Upper lobe of left lung (tissue), 6 donors: ENCODE measurements around the gene GAL3ST2. TPM values are rescaled to one million over a fixed set of nuclear protein-coding genes. Genes with fewer than 3 reads are reported as not detected.
"Not testable (repeated sequence)": the region's sequence is repeated elsewhere in the genome, so short reads cannot be mapped to it uniquely, and the experiment has no call there.

ENCODE experiments used
- ATAC-seq, 2 donors: fragments of 200-7000 bp; cut with Tn5 transposase; one replicate each; pipeline ENCODE4 v1.9.1; 2022; ENCODE audit warnings: mild to moderate bottlenecking in 2 of 2, moderate library complexity in 2 of 2; ENCODE audit not compliant: low FRiP score in 2 of 2
- DNase-seq, 2 donors: peaks; one replicate each; pipeline ENCODE4 v3.0.0-alpha.2; 2019 to 2020
- H3K27ac ChIP-seq, 4 donors: fragments of 200-600 bp; sonication (generic); one replicate each; pipeline ENCODE4 v1.5.1; 2016 to 2019
- H3K27me3 ChIP-seq, 4 donors: fragments of 200-600 bp; sonication (generic); one replicate each; pipeline ENCODE4 v1.5.1; 2017 to 2019
- H3K36me3 ChIP-seq, 4 donors: fragments of 200-600 bp; sonication (generic); one replicate each; pipeline ENCODE4 v1.5.1; 2016 to 2019
- H3K4me1 ChIP-seq, 4 donors: fragments of 200-600 bp; sonication (generic); one replicate each; pipeline ENCODE4 v1.5.1; 2018 to 2019
- H3K4me3 ChIP-seq, 4 donors: fragments of 200-600 bp; sonication (generic); one replicate each; pipeline ENCODE4 v1.5.1; 2017 to 2019; ENCODE audit warnings: mild to moderate bottlenecking in 2 of 4, moderate library complexity in 1 of 4
- H3K9me3 ChIP-seq, 4 donors: fragments of 200-600 bp; sonication (generic); one replicate each; pipeline ENCODE4 v1.5.1; 2018 to 2019
- CTCF ChIP-seq, 6 experiments: fragments of 450-650 bp in 4 of 6; fragments of 200-600 bp in 2 of 6; sonication (generic) in 2 of 6; IDR thresholded peaks; one replicate each; pipeline ENCODE4 v1.5.1; 2016 to 2019; ENCODE audit warnings: antibody characterized with exemption in 6 of 6
- EP300 ChIP-seq, 4 donors: sonication (generic); formaldehyde crosslinking; IDR thresholded peaks; one replicate each; pipeline ENCODE4 v1.5.1; 2017; ENCODE audit warnings: antibody characterized with exemption in 4 of 4, control low read depth in 2 of 4
- POLR2A ChIP-seq, 4 donors: fragments of 450-650 bp; IDR thresholded peaks; one replicate each; pipeline ENCODE4 v1.5.1; 2016 to 2017; ENCODE audit warnings: antibody characterized with exemption in 4 of 4, mild to moderate bottlenecking in 2 of 4
- POLR2AphosphoS5 ChIP-seq, 2 donors: sonication (generic); formaldehyde crosslinking; IDR thresholded peaks; one replicate each; pipeline ENCODE4 v1.5.1; 2017; ENCODE audit warnings: antibody characterized with exemption in 2 of 2
- WGBS, 2 donors: methylation state at CpG; one replicate each; pipeline ENCODE4 v1.1.5; 2017 to 2018; 5-methylcytosine and 5-hydroxymethylcytosine counted together
- total RNA-seq, 6 donors: library from RNA; depleted of rRNA in 4 of 6; stranded (reverse); fragments of >200 nt in 4 of 6; gene quantifications; one replicate each; pipeline versions ENCODE4 v1.1.0 to v1.2.1, GENCODE V29; 2016 to 2021
- donor health status: DM: no; HTN: no; CAD: no; lungs with moderate emphysema.
- donor health status: DM: no; HTN: yes; CAD: no; lungs with severe emphysema.

The GAL3ST2 gene
- total RNA-seq, 6 donors from 2014 or later = 0.59 to 2.1 (median 0.91) TPM; not detected in 3

GRCh38 chr2:241814643-241815476, 38.2 kb downstream of the GAL3ST2 start:
- peaks cover 0 to 15% (median 0%) of the 10 kb centered on the region in 4 donors for H3K4me1 ChIP-seq
- no peak for TF ChIP-seq CTCF (IDR thresholded peaks at IDR 0.05)
- no peak for TF ChIP-seq EP300 (IDR thresholded peaks at IDR 0.05)
- no peak for TF ChIP-seq POLR2A (IDR thresholded peaks at IDR 0.05)
- TF ChIP-seq POLR2AphosphoS5 (IDR thresholded peaks at IDR 0.05) = no peak
- WGBS, 2 donors = 83 to 90% methylated on average over 34 to 49 of the region's 52 CpGs
- ATAC-seq = peak in 1 of 2 donors; percentile 6
- no peak overlapping the region for H3K27ac ChIP-seq
- no peaks in the 10 kb centered on the region for H3K9me3 ChIP-seq
- H3K4me3 ChIP-seq = no peak overlapping the region
- DNase-seq = peak; percentile 17 to 77
- no peaks in the 10 kb centered on the region for H3K36me3 ChIP-seq
- H3K27me3 ChIP-seq = no peaks in the 10 kb centered on the region

DNA sequence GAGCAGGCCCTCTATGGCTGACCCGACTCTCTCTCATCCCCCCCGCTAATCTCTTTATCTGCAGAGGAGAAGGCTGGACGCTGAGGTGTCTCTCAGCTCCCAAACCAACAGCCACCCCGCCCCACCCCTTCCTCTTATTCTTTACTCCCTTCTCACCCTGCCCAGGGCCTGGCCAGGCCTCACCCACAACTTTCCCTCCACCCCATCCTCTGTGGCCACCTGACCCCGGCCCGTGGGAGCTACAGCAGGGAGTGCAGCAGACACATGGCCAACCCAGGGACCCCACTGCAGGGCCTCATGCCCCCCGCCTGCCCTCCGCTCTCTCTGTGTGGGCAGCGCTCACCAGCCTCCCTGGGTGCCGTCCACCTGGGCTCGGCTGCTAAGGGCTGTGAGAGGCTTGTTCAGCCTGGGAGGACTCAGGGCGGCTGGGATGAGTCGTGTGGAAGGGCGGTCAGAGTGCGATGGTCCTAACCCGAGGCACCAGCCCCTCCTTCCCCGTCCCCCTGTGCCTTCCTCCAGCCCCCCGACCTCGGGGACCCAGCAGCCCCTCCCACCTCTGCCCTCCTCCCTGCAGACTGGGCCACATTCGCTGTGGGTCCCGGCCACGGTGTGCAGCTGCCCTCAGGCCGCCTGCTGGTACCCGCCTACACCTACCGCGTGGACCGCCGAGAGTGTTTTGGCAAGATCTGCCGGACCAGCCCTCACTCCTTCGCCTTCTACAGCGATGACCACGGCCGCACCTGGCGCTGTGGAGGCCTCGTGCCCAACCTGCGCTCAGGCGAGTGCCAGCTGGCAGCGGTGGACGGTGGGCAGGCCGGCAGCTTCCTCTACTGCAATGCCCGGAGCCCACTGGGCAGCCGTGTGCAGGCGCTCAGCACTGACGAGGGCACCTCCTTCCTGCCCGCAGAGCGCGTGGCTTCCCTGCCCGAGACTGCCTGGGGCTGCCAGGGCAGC, 39.1 kb downstream of the GAL3ST2 start:
- 87 to 89% methylated on average over 33 to 44 of the region's 48 CpGs for WGBS, 2 donors
- Histone ChIP-seq H3K9me3 (no peaks in the 10 kb centered on the region), H3K36me3 (no peaks in the 10 kb centered on the region)

DNA sequence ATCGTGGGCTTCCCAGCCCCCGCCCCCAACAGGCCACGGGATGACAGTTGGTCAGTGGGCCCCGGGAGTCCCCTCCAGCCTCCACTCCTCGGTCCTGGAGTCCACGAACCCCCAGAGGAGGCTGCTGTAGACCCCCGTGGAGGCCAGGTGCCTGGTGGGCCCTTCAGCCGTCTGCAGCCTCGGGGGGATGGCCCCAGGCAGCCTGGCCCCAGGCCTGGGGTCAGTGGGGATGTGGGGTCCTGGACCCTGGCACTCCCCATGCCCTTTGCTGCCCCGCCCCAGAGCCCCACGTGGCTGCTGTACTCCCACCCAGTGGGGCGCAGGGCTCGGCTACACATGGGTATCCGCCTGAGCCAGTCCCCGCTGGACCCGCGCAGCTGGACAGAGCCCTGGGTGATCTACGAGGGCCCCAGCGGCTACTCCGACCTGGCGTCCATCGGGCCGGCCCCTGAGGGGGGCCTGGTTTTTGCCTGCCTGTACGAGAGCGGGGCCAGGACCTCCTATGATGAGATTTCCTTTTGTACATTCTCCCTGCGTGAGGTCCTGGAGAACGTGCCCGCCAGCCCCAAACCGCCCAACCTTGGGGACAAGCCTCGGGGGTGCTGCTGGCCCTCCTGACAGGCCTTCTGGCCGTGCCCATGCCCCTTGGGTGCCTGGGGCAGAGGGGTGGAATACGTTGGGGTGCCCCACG, 40.0 kb downstream of the GAL3ST2 start:
- H3K27me3 ChIP-seq = no peaks in the 10 kb centered on the region
- TF ChIP-seq POLR2AphosphoS5 (IDR thresholded peaks at IDR 0.05) (no peak), CTCF (IDR thresholded peaks at IDR 0.05) (no peak), POLR2A (IDR thresholded peaks at IDR 0.05) (no peak), EP300 (IDR thresholded peaks at IDR 0.05) (no peak)
- no peaks in the 10 kb centered on the region for H3K9me3 ChIP-seq
- ATAC-seq = no peak
- peaks cover 0 to 20% (median 1%) of the 10 kb centered on the region in 4 donors for H3K4me1 ChIP-seq
- no peaks in the 10 kb centered on the region for H3K36me3 ChIP-seq
- DNase-seq = peak in 1 of 2 donors; percentile 76
- no peak overlapping the region for H3K27ac ChIP-seq
- H3K4me3 ChIP-seq = no peak overlapping the region
- WGBS, 2 donors = 67 to 86% methylated on average over 7 to 28 of the region's 33 CpGs

More for the DNA sequence above, 39.1 kb downstream of the GAL3ST2 start:
- Histone ChIP-seq H3K4me1 (peaks cover 0 to 15% (median 0%) of the 10 kb centered on the region in 4 donors), H3K4me3 (no peak overlapping the region), H3K27ac (no peak overlapping the region), H3K27me3 (no peaks in the 10 kb centered on the region)
- no peak for TF ChIP-seq EP300 (IDR thresholded peaks at IDR 0.05)
- TF ChIP-seq CTCF (IDR thresholded peaks at IDR 0.05) = no peak
- TF ChIP-seq POLR2AphosphoS5 (IDR thresholded peaks at IDR 0.05) = no peak
- no peak for TF ChIP-seq POLR2A (IDR thresholded peaks at IDR 0.05)
- ATAC-seq (no peak), DNase-seq (peak in 1 of 2 donors; percentile 78)

DNA sequence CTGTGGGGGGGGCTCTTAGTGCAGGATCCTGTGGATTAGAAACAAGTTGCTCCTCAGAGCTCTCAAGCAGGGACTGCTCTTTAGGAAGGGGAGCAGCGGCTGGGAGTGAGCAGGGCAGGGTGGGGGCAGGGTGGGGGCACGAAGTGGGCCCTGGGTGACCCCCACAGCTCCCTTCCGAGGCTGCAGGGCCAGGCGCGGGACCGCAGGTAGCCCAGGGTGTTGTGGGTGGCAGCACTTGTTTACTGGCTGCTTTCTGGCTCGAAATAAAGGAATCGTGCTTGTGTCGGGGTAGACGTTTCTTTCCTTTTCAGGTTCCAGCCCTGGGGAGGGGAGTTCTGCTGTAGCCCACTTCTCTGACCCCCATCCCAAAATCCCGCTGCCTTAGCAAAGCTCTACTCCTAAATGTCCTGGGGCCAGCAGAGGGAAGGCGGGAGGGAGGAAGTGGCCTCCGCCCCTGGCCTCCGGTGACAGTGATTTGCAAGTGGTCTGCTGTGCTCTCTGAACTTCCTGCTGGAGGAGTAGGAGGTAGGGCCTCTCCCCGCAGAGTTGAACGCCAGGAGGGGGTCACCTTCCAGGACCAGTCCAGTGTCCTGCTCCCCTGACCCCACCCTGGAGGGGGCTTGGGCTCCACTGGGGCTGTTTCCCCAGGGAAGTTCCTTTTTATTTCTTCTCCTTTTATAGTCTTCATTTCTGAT, 40.7 kb downstream of the GAL3ST2 start:
- DNase-seq = peak in 1 of 2 donors; percentile 58

GRCh38 chr2:241817821-241818215, 41.2 kb downstream of the GAL3ST2 start:
- H3K9me3 ChIP-seq, H3K4me3 ChIP-seq, ATAC-seq, H3K36me3 ChIP-seq, H3K27me3 ChIP-seq, H3K27ac ChIP-seq: not testable (repeated sequence)
- 77 to 90% methylated on average over 10 of the region's 10 CpGs for WGBS, 2 donors
- peak; percentile 7 to 44 for DNase-seq
- H3K4me1 ChIP-seq = peaks cover 0 to 20% (median 4%) of the 10 kb centered on the region in 4 donors

More for the DNA sequence above, 40.7 kb downstream of the GAL3ST2 start:
- Histone ChIP-seq H3K36me3 (no peaks in the 10 kb centered on the region), H3K4me3 (no peak overlapping the region), H3K27me3 (no peaks in the 10 kb centered on the region), H3K9me3 (no peaks in the 10 kb centered on the region), H3K27ac (no peak overlapping the region), H3K4me1 (peaks cover 0 to 20% (median 4%) of the 10 kb centered on the region in 4 donors)
- TF ChIP-seq POLR2A (IDR thresholded peaks at IDR 0.05) (no peak), POLR2AphosphoS5 (IDR thresholded peaks at IDR 0.05) (no peak), CTCF (IDR thresholded peaks at IDR 0.05) (no peak), EP300 (IDR thresholded peaks at IDR 0.05) (no peak)
- 29 to 36% methylated on average over 6 to 16 of the region's 16 CpGs for WGBS, 2 donors
- peak in 1 of 2 donors; percentile 5 for ATAC-seq
